Naive B cell (primary cell): ENCODE data around the gene IL1RAPL1. TPM values are rescaled to one million over a fixed set of nuclear protein-coding genes. Genes with fewer than 3 reads are reported as not detected.

Experiments used
- ATAC-seq, 2 donors: fragments of 150-1000 bp; cut with Tn5 transposase; 2 replicates each; pipeline ENCODE4 v1.10.0; 2021; ENCODE audit warnings: low read depth in 2 of 2, mild to moderate bottlenecking in 2 of 2, moderate library complexity in 2 of 2
- DNase-seq: peaks from one replicate; pipeline ENCODE4 v3.0.0; 2022
- H3K27ac Mint-ChIP-seq, 6 donors: one replicate each; pipeline ENCODE4 v1.8.0; 2020 to 2022; ENCODE audit warnings: mild to moderate bottlenecking in 6 of 6, mixed read lengths in 6 of 6, moderate library complexity in 5 of 6, inconsistent platforms in 2 of 6
- H3K27me3 Mint-ChIP-seq, 3 donors: one replicate each; pipeline ENCODE4 v1.8.0; 2021 to 2022; ENCODE audit warnings: mixed read lengths in 3 of 3, mild to moderate bottlenecking in 1 of 3
- H3K36me3 Mint-ChIP-seq, 2 donors: one replicate each; pipeline ENCODE4 v1.8.0; 2020 to 2022; ENCODE audit warnings: mixed read lengths in 2 of 2, inconsistent platforms in 1 of 2, mild to moderate bottlenecking in 1 of 2
- H3K4me1 Mint-ChIP-seq, 3 donors: one replicate each; pipeline ENCODE4 v1.8.0; 2020 to 2022; ENCODE audit warnings: mixed read lengths in 3 of 3, inconsistent platforms in 1 of 3, mild to moderate bottlenecking in 1 of 3, moderate library complexity in 1 of 3
- H3K4me3 Mint-ChIP-seq, 8 donors: one replicate each; pipeline ENCODE4 v1.8.0; 2020 to 2022; ENCODE audit warnings: mild to moderate bottlenecking in 8 of 8, mixed read lengths in 8 of 8, moderate library complexity in 8 of 8, inconsistent platforms in 2 of 8
- H3K9me3 Mint-ChIP-seq, 7 donors: one replicate each; pipeline ENCODE4 v1.8.0; 2020 to 2022; ENCODE audit warnings: mixed read lengths in 7 of 7, mild to moderate bottlenecking in 5 of 7, inconsistent platforms in 2 of 7, moderate library complexity in 1 of 7
- polyA plus RNA-seq, 6 donors: library from polyadenylated mRNA; unstranded; fragments of 300-500 nt; fragmentation: Illumina TruSeq; gene quantifications; one replicate each; pipeline ENCODE4 v1.2.3, GENCODE V29; 2021; ENCODE audit warnings: low read depth in 6 of 6

Gene IL1RAPL1
- polyA plus RNA-seq, 6 donors from 2014 or later: not detected

DNA sequence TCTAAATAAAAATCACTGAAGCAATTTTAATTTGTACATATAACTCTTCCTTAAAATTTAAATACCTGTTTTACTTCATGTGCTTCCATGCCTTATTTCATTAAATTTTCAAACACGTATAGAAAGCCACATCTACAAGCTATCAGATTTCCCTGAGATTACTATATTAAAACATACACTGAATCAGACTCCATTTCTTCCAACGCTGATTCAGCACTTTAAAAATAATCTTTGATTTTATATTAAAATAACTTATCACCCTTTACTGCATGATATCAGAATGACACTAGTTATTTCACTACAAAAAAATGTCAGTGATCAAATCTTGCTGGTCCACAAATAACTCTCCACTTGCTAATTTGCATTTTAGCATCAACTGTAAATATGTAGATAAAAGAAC lies 550.8 kb downstream of the IL1RAPL1 start:
- H3K36me3 Mint-ChIP-seq: no peaks in the 10 kb centered on the region
- no peaks in the 10 kb centered on the region for H3K27me3 Mint-ChIP-seq
- H3K9me3 Mint-ChIP-seq: no peaks in the 10 kb centered on the region
- no peak for ATAC-seq
- no peaks in the 10 kb centered on the region for H3K4me1 Mint-ChIP-seq
- DNase-seq: no peak
- no peak overlapping the region for H3K4me3 Mint-ChIP-seq
- no peak overlapping the region for H3K27ac Mint-ChIP-seq

DNA sequence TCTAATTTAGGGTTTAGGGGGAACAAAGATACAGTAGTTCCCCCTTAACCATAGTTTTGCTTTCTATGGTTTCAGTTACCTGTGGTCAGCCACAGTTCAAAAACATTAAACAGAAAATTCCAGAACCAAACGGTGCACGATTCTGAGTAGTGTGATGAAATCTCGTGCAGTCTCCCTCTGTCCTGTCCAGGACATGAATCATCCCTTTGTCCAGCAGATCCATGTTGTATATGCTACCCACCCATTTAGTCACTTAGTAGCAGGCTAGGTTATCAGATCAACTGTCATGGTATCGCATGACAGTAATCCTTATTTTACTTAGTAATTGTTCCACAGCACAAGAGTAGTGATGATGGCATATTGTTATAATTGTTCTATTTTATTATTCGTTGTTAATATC lies 556.1 kb downstream of the IL1RAPL1 start:
- Mint-ChIP-seq H3K4me3 (no peak overlapping the region), H3K27me3 (no peaks in the 10 kb centered on the region), H3K27ac (no peak overlapping the region), H3K9me3 (peaks cover 0 to 11% (median 3%) of the 10 kb centered on the region in 7 donors), H3K36me3 (no peaks in the 10 kb centered on the region), H3K4me1 (no peaks in the 10 kb centered on the region)
- ATAC-seq: no peak
- DNase-seq: no peak

DNA sequence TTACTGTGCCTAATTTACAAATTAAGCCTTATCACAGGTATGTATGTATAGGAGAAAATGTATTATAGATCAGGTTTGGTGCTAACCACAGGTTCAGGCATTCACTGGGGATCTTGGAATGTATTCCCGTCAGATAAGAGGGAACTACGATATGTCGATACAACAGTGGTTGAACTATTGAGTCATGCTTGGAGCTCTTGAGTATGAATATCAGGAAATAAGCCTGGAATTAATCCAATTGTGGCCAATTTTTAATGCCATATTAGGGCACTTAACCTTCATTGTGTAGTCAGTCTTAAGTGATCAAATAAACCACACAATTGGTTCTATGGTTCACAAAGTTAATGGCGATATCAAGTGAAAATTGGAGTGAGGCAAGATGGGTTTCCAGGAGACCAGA lies 556.5 kb downstream of the IL1RAPL1 start:
- ATAC-seq (no peak), DNase-seq (no peak)
- Mint-ChIP-seq H3K27me3 (no peaks in the 10 kb centered on the region), H3K27ac (peak overlapping the region in 1 of 6 donors; percentile 60), H3K4me3 (no peak overlapping the region), H3K9me3 (peaks cover 0 to 11% (median 3%) of the 10 kb centered on the region in 7 donors), H3K36me3 (no peaks in the 10 kb centered on the region), H3K4me1 (no peaks in the 10 kb centered on the region)

DNA sequence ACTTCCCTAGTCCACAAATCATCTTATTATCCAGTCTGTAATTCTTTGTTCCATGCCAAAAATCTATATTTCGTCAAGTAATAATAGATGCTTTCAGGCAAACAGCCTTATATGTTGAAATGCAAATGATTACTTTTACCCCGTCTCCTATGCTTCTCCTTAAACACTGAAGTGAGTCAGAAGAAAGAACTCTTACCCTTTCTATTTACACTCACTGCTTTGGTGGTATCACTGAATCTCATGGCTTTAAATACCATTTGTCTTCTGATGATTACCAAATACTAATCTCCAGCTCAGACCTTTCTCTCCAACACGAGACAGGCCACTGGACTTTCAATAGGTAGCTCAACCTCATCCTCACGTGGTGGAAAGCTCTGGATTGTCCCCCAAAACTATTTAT lies 558.1 kb downstream of the IL1RAPL1 start:
- H3K27me3 Mint-ChIP-seq: no peaks in the 10 kb centered on the region
- H3K9me3 Mint-ChIP-seq: peaks cover 0 to 11% (median 3%) of the 10 kb centered on the region in 7 donors
- H3K4me1 Mint-ChIP-seq: no peaks in the 10 kb centered on the region
- no peak overlapping the region for H3K27ac Mint-ChIP-seq
- H3K36me3 Mint-ChIP-seq: no peaks in the 10 kb centered on the region
- DNase-seq (no peak), ATAC-seq (no peak)
- H3K4me3 Mint-ChIP-seq: no peak overlapping the region

DNA sequence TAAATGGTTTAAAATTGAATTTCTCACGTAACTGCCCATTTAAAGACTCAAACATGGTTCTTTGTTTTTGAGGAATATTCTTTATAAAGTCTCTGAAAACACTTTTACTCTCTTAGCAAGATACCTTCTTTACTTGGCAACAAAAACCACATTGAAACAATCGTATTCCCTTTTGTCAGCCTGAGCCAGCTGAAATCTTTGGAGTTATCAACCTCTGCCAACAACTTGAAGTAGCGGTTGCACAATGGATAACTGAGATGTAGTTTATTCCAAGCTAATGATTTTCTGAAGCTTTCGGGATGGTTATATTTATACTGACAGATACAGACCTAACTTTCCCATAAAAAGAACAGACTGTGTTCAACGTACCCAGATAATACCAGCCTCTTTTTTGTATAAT lies 561.3 kb downstream of the IL1RAPL1 start:
- Mint-ChIP-seq H3K27ac (no peak overlapping the region), H3K36me3 (no peaks in the 10 kb centered on the region), H3K4me1 (no peaks in the 10 kb centered on the region), H3K9me3 (peaks cover 0 to 14% (median 3%) of the 10 kb centered on the region in 7 donors), H3K27me3 (no peaks in the 10 kb centered on the region), H3K4me3 (no peak overlapping the region)
- DNase-seq (no peak), ATAC-seq (no peak)

DNA sequence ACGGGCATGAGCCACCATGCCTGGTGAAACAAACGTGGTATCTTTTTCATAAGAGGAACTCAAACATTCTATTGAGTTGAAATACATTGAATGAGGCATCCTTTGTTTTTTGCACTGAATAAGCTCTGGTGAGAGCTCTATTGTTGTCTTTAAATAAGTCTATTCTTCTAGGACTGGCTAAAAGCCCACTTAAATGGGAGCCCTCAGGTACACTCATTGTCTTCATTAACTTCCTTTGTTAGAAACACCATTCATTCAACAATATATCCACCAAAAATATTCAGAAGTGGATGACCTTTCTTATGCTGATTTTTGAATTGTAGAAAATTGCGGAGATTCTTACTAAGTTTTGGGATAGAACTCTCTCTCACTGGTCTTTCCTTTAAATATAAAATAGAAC lies 568.0 kb downstream of the IL1RAPL1 start:
- Mint-ChIP-seq H3K27ac (no peak overlapping the region), H3K27me3 (no peaks in the 10 kb centered on the region), H3K36me3 (no peaks in the 10 kb centered on the region), H3K4me3 (no peak overlapping the region), H3K4me1 (no peaks in the 10 kb centered on the region), H3K9me3 (peaks cover 0 to 11% (median 4%) of the 10 kb centered on the region in 7 donors)
- no peak for DNase-seq
- ATAC-seq: no peak

DNA sequence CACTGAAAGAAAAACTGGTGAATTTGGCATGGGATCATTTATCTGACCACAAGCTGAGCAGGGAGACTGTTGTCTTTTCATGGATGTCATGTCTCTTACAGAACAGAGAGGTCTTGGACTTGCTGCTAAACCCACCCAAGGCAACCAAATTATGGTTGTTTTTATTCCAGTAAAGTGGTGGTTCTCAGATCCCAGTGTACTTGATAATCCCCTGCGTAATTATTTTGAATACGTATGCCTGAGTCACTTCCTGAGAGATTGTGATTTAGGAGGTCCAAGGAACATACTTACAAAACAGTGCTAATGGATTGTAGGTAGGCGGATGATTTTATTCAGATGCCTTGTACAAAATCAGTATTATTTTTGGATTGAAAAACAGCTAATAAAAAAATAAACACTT lies 585.6 kb downstream of the IL1RAPL1 start:
- H3K27ac Mint-ChIP-seq: no peak overlapping the region
- H3K4me3 Mint-ChIP-seq: no peak overlapping the region
- DNase-seq (no peak), ATAC-seq (no peak)
- H3K9me3 Mint-ChIP-seq: peaks cover 0 to 8% (median 0%) of the 10 kb centered on the region in 7 donors
- H3K4me1 Mint-ChIP-seq: no peaks in the 10 kb centered on the region
- no peaks in the 10 kb centered on the region for H3K36me3 Mint-ChIP-seq
- no peaks in the 10 kb centered on the region for H3K27me3 Mint-ChIP-seq

DNA sequence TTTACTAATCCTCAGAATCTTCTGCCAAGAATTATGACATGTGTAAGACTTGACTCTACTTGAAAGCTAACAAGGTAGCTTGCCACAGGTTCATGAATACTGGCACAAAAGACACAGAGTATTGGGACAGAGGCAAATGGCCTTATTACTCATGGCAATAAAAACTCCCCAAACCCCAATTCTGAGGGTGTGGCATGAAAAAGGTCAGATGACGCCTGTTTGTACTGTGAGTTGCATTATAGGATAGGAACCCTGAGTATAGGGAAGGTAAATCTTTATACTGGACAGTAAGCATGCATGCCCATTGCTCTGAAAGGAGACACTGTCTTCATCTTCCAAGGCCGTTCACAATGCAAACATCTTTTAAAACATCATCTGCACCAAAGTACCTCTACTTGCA lies 600.0 kb downstream of the IL1RAPL1 start:
- ATAC-seq (no peak), DNase-seq (no peak)
- no peaks in the 10 kb centered on the region for H3K4me1 Mint-ChIP-seq
- no peak overlapping the region for H3K4me3 Mint-ChIP-seq
- no peak overlapping the region for H3K27ac Mint-ChIP-seq
- no peaks in the 10 kb centered on the region for H3K36me3 Mint-ChIP-seq
- H3K9me3 Mint-ChIP-seq: peaks cover 0 to 4% (median 2%) of the 10 kb centered on the region in 7 donors
- H3K27me3 Mint-ChIP-seq: peaks cover 0 to 5% (median 0%) of the 10 kb centered on the region in 3 donors

DNA sequence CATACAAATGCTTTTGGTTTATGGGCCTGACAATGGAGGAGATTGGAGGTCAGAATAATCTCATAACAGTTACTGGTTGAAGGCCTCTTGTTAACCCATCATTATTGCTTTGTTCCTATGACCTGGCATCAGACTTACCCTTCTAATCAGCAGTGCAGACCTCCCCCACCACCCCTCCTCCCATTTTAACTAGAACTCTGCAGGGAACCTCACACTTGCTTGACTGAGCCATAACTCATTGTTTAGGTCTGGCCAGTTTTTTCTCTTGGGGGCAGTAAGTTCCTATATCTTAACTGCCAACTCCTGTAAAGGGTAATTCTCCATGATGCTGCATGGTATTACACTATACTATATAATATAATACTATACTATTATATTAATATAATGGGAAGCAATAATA lies 609.3 kb downstream of the IL1RAPL1 start:
- H3K9me3 Mint-ChIP-seq: no peaks in the 10 kb centered on the region
- no peaks in the 10 kb centered on the region for H3K4me1 Mint-ChIP-seq
- H3K27me3 Mint-ChIP-seq: no peaks in the 10 kb centered on the region
- H3K4me3 Mint-ChIP-seq: no peak overlapping the region
- no peak for DNase-seq
- no peak for ATAC-seq
- H3K36me3 Mint-ChIP-seq: no peaks in the 10 kb centered on the region
- H3K27ac Mint-ChIP-seq: no peak overlapping the region

DNA sequence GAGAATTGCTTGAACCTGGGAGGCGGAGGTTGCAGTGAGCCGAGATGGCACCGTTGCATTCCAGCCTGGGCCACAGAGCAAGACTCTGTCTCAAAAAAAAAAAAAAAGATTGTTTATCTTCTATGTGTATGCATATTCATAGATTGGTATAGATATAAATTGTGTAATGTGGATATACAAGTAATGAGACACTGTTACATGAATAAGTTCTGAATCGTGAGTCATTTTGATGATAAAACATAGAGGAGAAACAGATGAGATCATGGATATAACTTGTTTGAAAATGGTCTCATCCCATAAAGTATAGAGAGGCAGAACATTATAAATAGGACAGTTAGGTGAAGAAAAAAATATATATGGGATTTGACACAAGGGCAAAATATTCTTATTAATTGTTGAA lies 628.0 kb downstream of the IL1RAPL1 start:
- H3K9me3 Mint-ChIP-seq: peaks cover 0 to 14% (median 2%) of the 10 kb centered on the region in 7 donors
- H3K27ac Mint-ChIP-seq: no peak overlapping the region
- no peaks in the 10 kb centered on the region for H3K36me3 Mint-ChIP-seq
- H3K4me3 Mint-ChIP-seq: no peak overlapping the region
- no peak for ATAC-seq
- no peaks in the 10 kb centered on the region for H3K4me1 Mint-ChIP-seq
- no peak for DNase-seq
- H3K27me3 Mint-ChIP-seq: no peaks in the 10 kb centered on the region

DNA sequence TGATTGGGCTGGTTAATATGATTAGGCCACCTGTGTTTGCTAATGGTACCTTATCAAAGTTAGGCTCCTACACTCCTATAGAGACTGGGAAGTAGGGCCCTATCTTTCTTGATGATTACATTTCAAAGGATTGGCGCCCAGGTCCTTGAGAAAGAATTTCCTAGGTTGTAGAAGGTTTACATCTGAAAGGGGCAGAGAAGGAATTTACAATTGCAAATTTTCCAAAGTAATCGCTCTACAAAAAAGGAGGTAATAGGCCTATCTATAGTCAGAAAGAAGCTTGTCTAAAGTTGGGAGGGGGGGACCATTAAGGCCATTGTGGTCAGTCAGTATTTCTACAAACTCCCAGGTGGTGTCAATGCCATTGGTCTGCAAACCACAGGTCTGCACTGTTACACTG lies 638.4 kb downstream of the IL1RAPL1 start:
- no peaks in the 10 kb centered on the region for H3K27me3 Mint-ChIP-seq
- peaks cover 0 to 2% (median 0%) of the 10 kb centered on the region in 7 donors for H3K9me3 Mint-ChIP-seq
- no peak overlapping the region for H3K4me3 Mint-ChIP-seq
- no peaks in the 10 kb centered on the region for H3K36me3 Mint-ChIP-seq
- DNase-seq: no peak
- no peaks in the 10 kb centered on the region for H3K4me1 Mint-ChIP-seq
- H3K27ac Mint-ChIP-seq: no peak overlapping the region
- ATAC-seq: no peak

DNA sequence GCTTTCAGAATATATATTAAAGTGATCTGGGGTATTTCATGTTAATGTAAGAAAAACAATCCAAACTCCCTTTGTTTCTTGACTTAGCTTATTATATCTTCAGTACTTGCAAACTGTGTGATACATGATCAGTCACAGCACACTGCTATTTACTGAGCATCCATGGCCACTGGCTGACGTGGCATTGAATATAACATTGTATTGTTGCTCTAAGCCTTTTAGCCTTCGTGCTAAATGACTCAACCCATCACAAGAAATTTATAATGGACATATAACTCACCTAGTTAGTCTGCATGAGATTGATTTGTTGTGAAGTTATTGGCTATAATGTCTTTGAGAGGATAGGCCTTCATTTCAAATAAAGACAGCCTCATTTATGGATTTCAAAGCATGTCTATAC lies 642.6 kb downstream of the IL1RAPL1 start:
- no peaks in the 10 kb centered on the region for H3K36me3 Mint-ChIP-seq
- no peaks in the 10 kb centered on the region for H3K4me1 Mint-ChIP-seq

DNA sequence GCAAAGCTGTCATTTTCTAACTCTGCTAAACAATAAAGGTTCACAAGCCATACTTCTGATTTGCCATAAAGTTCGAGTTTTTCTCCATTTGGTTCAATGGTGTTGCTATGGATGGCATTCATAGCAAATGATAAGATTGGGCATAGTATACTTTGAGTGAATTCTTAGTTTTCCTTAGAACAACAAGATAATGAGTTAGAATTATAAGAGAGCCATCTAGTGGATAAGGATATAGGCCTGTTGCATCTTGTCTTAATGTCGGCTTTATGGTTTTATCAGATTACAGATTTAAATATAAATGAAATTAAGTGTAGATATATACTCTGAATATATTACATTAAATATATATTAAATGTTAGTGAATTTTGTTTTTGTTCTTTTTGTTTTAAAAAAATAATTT lies 644.6 kb downstream of the IL1RAPL1 start:
- Mint-ChIP-seq H3K27me3 (no peaks in the 10 kb centered on the region), H3K9me3 (peaks cover 0 to 4% (median 0%) of the 10 kb centered on the region in 7 donors), H3K27ac (no peak overlapping the region), H3K4me1 (no peaks in the 10 kb centered on the region), H3K36me3 (no peaks in the 10 kb centered on the region), H3K4me3 (no peak overlapping the region)
- ATAC-seq (no peak), DNase-seq (no peak)

More for the DNA sequence above, 642.6 kb downstream of the IL1RAPL1 start:
- no peak for DNase-seq
- Mint-ChIP-seq H3K27ac (no peak overlapping the region), H3K9me3 (peaks cover 0 to 4% (median 0%) of the 10 kb centered on the region in 7 donors), H3K4me3 (no peak overlapping the region), H3K27me3 (no peaks in the 10 kb centered on the region)
- no peak for ATAC-seq

DNA sequence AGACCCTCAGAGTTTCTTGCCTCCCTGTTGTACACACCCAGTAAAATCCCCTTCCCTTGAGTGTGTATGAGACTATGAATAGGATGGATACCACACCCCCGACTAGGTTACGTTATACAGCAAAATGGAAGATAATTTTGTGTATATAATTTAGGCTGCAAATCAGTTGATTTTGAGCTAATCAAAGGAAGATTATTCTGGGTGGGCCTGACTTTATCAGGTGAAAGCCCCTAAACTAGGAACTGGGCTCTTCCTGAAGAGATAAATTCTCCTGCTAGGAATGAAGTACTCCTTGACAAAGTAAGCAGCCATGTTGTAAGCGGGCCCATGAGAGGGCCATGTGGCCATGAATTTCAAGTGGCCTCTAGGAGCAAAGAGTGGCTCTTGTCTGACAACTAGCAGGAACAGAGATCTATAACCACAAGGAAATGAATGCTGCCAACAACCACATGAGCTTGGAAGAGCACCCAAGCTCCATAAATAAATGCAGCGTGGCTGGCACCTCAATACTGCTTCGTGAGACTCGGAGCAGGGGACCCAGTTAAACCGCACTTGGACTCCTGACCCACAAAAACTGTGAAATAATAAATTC lies 646.4 kb downstream of the IL1RAPL1 start:
- Mint-ChIP-seq H3K4me1 (no peaks in the 10 kb centered on the region), H3K27me3 (no peaks in the 10 kb centered on the region), H3K36me3 (no peaks in the 10 kb centered on the region), H3K27ac (peak overlapping the region in 1 of 6 donors; percentile 27), H3K9me3 (peaks cover 0 to 4% (median 0%) of the 10 kb centered on the region in 7 donors), H3K4me3 (no peak overlapping the region)
- DNase-seq: no peak
- ATAC-seq: no peak

DNA sequence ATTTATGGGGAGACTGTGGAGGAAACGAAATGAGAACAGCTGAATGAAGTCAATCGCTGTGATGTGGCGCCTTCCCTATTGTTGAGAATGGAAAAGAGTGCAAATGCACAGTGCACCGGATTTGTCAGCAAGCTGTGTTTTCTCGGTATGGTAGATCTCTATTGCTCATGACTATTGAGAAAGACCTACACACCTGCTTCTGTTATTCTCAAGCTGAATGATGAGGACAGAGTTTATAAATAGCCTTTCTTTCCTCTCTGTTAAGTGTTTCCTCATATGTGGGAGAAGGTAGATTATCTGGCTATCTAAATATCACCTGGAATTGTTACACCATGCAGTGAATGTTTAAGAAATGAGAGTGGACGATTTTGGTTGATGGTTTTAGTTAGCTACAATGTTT lies 650.7 kb downstream of the IL1RAPL1 start:
- H3K9me3 Mint-ChIP-seq: peaks cover 0 to 3% (median 0%) of the 10 kb centered on the region in 7 donors
- no peak overlapping the region for H3K4me3 Mint-ChIP-seq
- H3K27ac Mint-ChIP-seq: no peak overlapping the region
- DNase-seq: no peak
- no peaks in the 10 kb centered on the region for H3K36me3 Mint-ChIP-seq
- ATAC-seq: no peak
- H3K27me3 Mint-ChIP-seq: no peaks in the 10 kb centered on the region
- no peaks in the 10 kb centered on the region for H3K4me1 Mint-ChIP-seq
